HPDE6-E6E7 (cell line): ENCODE measurements around the gene ZGPAT.

Experiments
- DNase-seq: peaks from one replicate; pipeline ENCODE4 v3.0.0; 2011; ENCODE audit warnings: missing footprints; ENCODE audit errors: extremely low spot score

The ZGPAT gene

DNA sequence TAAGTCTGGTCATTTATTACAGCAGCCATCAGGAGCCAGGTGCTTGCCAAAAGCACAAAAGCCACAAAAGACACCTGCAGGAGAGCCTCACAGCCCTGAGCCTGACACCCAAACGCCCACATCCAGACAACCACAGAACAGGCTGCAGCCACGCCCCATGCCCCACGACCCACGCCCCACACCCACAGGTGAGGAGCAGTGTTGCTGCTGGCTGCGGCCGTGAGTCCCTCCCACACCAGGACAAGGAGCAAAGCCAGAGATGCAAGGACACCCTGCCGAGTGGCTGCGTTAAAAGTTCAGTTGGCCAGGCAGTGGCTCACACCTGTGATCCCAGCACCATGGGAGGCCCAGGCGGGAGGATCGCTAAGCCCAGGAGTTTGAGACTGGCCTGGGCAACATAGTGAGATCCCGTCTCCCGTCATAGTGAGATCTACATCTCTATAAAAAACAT is 74.7 kb downstream of the ZGPAT start:
- DNase-seq = no peak

DNA sequence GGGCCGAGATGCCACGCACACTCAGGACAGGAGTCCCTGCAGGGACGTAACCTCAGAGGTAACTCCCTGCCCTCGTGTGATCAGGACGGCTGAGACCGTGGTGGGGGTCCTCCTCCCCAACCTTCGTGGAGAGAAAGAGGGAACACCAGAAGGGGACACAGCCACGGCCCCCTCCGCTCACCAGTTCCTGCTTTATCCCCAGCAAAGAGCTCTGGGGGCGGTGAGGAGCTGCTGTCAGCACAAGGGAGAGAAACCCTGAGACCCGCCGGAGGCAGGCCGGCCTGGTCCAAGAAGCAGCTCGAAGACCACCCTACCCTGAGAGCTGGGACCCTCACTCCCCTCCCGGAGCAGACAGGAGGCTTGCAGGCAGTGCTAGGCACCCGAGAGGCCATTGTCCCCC is 76.1 kb downstream of the ZGPAT start:
- no peak for DNase-seq

DNA sequence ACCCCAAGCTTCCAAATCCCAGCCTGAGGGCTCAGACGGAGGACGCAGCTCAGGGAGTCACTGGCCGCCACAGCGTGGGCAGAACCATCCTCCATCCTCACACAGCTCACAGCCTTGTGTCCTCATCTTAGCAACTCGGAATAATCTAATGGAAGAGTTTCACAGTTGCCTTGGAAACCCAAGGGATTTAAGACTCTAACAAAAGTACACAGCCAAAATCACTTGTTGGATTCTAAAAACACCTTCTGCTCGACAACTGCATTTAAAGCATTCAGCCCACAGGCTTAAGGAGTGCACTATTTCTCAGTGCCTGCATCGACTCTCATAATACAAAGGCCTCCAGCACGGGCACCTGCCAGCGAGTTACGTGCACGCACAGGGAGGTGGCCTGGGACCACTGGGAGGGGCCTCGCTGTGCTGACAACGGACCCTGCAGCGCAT is 77.9 kb downstream of the ZGPAT start:
- no peak for DNase-seq
